Fibroblast of mammary gland (primary cell): ENCODE measurements around the gene BTBD2.

Experiments
- DNase-seq: peaks from one replicate; pipeline ENCODE4 v3.0.0-alpha.2; 2010; ENCODE audit warnings: low read depth
- H3K4me3 ChIP-seq: 2 replicates; pipeline ENCODE4 v1.5.1; 2011; ENCODE audit warnings: low read depth, mild to moderate bottlenecking, low read length, moderate library complexity; ENCODE audit not compliant: control insufficient read depth
- TF ChIP-seq, protein P1 (sequence below): conservative IDR thresholded peaks from 2 replicates; pipeline ENCODE4 v1.5.1; 2011; ENCODE audit warnings: low read depth, low read length, inconsistent platforms; ENCODE audit not compliant: control insufficient read depth, insufficient read depth

Gene BTBD2

DNA sequence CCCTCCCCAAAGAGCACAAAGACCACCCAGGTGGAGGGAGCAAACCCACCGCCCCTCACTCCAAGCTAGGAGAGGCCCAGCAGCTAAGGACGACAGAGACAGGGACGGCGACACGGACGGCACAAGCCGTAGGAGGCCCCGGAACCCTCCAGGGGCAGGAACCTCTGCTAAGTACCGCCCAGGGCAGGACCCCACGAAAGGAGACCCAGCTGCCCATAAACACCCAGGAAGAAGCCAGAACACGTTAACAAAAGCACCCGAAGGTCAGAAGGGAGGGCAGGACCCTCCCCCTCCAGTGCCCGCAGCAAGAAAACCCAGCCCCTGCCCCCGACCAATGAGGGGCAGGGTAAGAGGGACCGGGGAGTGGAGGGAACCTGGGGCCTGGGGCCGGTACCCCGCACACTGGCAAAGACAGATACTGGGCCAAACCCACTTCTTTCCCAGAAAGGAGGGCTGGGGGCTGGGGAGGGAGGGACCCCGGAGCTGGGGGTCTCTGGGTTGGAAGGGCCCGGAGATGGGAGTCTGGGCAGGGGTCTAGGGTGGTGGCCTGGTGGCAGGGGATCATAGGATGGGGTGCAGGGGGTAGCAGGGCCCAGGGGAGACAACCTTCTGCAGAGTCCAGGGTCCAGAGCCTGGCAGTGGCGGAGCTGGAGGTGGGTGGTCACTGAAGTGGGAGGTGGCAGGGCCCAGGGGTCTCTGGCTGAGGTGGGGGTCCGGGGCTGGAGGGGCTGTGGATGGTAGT lies 2.4 kb downstream of the BTBD2 start:
- H3K4me3 ChIP-seq = no peak overlapping the region
- DNase-seq = no peak
- TF ChIP-seq, protein P1, sequence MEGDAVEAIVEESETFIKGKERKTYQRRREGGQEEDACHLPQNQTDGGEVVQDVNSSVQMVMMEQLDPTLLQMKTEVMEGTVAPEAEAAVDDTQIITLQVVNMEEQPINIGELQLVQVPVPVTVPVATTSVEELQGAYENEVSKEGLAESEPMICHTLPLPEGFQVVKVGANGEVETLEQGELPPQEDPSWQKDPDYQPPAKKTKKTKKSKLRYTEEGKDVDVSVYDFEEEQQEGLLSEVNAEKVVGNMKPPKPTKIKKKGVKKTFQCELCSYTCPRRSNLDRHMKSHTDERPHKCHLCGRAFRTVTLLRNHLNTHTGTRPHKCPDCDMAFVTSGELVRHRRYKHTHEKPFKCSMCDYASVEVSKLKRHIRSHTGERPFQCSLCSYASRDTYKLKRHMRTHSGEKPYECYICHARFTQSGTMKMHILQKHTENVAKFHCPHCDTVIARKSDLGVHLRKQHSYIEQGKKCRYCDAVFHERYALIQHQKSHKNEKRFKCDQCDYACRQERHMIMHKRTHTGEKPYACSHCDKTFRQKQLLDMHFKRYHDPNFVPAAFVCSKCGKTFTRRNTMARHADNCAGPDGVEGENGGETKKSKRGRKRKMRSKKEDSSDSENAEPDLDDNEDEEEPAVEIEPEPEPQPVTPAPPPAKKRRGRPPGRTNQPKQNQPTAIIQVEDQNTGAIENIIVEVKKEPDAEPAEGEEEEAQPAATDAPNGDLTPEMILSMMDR = no peak

DNA sequence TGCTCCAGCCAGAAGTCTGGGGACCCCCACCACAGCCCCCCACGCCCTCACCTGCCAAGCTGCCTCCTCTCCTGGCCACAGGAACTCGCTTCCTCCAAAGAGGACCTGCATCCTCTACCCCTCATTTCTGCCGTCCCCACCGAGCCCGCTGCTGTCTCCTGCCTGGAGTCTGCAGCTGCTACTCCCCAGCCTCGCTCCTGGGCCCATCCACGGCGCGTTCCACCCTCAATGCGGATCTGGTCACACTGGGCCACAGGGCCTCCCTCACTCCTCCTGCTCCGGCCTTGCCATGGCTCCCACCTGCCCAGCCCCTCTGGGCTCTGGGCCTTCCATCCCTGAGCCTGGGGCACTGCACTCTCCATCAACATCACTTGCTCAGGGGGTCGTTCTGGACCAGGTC lies 4.3 kb downstream of the BTBD2 start:
- no peak overlapping the region for H3K4me3 ChIP-seq
- DNase-seq = no peak
- TF ChIP-seq, protein P1 = no peak

DNA sequence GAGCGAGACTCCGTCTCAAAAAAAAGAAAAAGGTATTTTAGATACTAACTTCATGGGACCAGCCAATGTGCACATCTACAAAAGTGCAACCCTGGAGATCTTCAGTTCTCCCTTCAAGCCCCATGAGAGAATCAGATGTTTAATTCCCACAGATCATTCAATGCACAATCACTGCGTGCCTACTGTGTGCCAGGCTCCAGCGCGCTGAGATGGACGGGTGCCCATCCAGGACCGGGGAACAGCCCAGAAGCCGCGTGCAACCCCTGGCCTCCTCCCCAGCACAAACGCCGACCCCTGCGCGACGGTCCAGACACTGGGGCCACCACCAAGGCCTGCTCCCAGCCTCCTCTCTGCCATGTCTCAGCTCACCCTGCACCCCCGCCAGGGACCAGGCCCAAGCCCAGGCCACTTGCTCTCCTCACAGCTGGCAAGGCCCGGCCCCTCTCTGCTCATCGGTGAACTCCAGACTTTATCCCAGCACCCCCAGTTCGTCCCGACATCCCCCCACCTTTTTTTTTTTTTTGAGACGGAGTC lies 5.3 kb downstream of the BTBD2 start:
- no peak overlapping the region for H3K4me3 ChIP-seq
- TF ChIP-seq, protein P1 = no peak
- no peak for DNase-seq

DNA sequence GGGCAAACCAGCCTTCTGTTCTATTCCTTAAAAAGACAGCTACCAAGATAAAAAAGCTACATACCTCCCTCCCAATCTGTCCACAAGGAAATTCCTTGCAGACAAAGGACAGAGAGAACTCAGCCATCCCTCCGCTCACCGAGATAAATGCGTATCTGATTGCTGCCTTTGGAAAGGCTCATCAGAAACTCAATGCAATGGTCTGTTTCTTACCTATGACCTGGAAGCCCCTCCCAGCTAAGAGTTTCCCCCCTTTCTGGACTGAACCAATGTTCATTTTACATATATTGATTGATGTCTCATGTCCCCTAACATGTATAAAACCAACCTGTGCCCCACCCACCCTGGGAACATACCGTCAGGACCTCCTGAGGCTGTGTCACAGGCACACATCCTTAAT lies 11.6 kb downstream of the BTBD2 start:
- H3K4me3 ChIP-seq = no peak overlapping the region
- no peak for DNase-seq
- TF ChIP-seq, protein P1 = no peak

DNA sequence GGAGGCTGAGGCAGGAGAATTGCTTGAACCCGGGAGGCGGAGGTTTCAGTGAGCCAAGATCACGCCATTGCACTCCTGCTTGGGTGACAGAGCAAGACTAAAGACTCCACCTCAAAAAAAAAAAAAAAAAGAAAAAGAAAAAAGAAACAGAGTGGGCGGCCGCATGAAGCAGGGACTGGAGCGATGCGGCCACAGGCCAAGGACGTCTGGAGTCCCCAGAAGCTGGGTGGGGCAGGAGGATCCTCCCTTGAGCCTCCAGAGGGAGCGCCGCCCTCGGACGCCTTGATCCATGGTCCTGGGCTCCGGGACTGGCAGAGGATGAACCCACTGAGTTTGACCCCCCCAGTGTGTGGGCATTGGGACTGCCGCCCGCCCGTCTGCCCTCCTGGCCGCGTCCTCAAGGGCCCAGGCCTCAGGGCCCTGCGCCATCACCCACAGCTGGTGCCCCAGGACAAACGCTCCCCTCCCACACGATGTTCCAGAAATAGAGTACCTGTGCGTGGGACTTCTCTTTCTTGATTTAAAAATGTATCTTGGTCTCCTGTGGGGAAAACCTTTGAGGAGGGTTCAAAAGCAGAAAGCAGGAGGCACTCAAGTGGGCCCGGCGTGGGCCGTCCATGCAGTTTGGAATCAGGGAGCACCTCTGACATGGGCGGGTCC lies 15.5 kb downstream of the BTBD2 start:
- TF ChIP-seq, protein P1 = no peak
- H3K4me3 ChIP-seq = no peak overlapping the region
- no peak for DNase-seq

DNA sequence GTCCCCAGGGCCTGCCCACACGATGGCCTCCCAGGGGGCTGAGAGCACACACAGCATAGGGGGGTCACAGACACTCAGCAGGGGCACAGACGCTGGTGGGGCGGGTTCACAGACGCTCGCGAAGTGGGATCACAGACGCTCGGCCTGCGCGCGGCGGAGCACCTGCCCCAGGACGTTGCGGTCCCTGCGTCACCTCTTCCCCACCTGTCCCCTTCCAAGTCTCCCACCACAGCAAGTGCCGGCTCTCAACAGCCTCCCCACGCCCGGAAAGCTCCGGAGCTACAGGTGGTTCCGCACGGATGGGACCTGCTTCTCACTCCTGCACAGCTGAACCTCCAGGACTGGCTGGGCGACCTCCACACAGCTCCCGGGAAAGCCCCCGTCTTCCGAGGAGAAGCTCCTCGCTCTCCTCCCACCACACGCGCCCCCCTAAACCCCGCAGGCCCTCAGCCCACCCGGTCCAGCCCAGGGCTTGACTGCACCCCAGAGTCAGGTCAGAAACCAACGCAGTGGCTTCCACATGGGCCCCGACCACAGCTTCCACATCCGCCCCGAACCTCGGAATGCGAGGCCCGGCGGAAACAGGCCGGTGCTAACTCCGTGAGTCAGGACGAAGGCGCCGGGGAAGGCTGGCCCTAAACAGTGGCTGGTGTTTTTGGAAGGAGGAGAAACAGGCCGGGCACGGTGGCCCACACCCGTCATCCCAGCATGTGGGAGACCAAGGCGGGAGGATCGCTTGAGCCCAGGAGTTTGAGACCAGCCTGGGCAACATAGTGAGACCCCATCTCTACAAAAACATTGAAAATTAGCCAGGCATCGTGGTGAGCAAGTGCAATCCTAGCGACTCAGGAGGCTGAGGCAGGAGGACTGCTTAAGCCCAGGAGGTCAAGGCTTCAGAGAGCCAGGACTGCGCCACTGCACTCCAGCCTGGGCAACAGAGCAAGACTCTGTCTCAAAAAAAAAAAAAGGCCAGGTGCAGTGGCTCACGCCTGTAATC lies 16.5 kb downstream of the BTBD2 start:
- H3K4me3 ChIP-seq = no peak overlapping the region
- no peak for DNase-seq
- TF ChIP-seq, protein P1 = no peak
